Jurkat, Clone E6-1 (cell line): ENCODE data around the gene BCAR1.
"Not testable (repeated sequence)": the region's sequence is repeated elsewhere in the genome, so short reads cannot be mapped to it uniquely, and the experiment has no call there.

Experiments
- DNase-seq: peaks from one replicate; pipeline ENCODE4 v3.0.0-alpha.2; 2011; ENCODE audit warnings: low read depth, low spot score
- H3K4me3 ChIP-seq: 2 replicates; pipeline ENCODE4 v1.5.1; 2011; ENCODE audit warnings: mild to moderate bottlenecking, low read length, control low read depth, moderate library complexity

BCAR1 gene

GRCh38 chr16:75273054-75273925 lies 21.9 kb upstream of the BCAR1 start:
- DNase-seq: no peak
- H3K4me3 ChIP-seq: no peak overlapping the region

- H3K4me3 ChIP-seq, DNase-seq: not testable (repeated sequence)
Observed at GRCh38 chr16:75272629-75273028, 21.2 kb upstream of the BCAR1 start.

GRCh38 chr16:75272097-75272551 lies 20.7 kb upstream of the BCAR1 start:
- H3K4me3 ChIP-seq: no peak overlapping the region
- no peak for DNase-seq

GRCh38 chr16:75271441-75272096 lies 20.1 kb upstream of the BCAR1 start:
- no peak for DNase-seq
- H3K4me3 ChIP-seq: no peak overlapping the region

- not testable (repeated sequence) for DNase-seq
Observed at GRCh38 chr16:75269358-75269757, 17.9 kb upstream of the BCAR1 start.

GRCh38 chr16:75267631-75268264 lies 16.3 kb upstream of the BCAR1 start:
- DNase-seq: no peak
- no peak overlapping the region for H3K4me3 ChIP-seq

More at GRCh38 chr16:75269358-75269757, 17.9 kb upstream of the BCAR1 start:
- not testable (repeated sequence) for H3K4me3 ChIP-seq

- DNase-seq: no peak
- no peak overlapping the region for H3K4me3 ChIP-seq
Observed at GRCh38 chr16:75266738-75267630, 15.6 kb upstream of the BCAR1 start.

GRCh38 chr16:75265911-75266701 lies 14.7 kb upstream of the BCAR1 start:
- no peak overlapping the region for H3K4me3 ChIP-seq
- DNase-seq: no peak

GRCh38 chr16:75264999-75265910 lies 13.8 kb upstream of the BCAR1 start:
- DNase-seq: no peak
- H3K4me3 ChIP-seq: no peak overlapping the region

- H3K4me3 ChIP-seq: no peak overlapping the region
- no peak for DNase-seq
Observed at GRCh38 chr16:75264457-75264998, 13.1 kb upstream of the BCAR1 start.

GRCh38 chr16:75263963-75264445 lies 12.6 kb upstream of the BCAR1 start:
- H3K4me3 ChIP-seq: no peak overlapping the region
- DNase-seq: no peak

- H3K4me3 ChIP-seq: no peak overlapping the region
- no peak for DNase-seq
Observed at GRCh38 chr16:75263291-75263962, 12.0 kb upstream of the BCAR1 start.

GRCh38 chr16:75262800-75263127 lies 11.3 kb upstream of the BCAR1 start:
- no peak for DNase-seq
- no peak overlapping the region for H3K4me3 ChIP-seq

- no peak overlapping the region for H3K4me3 ChIP-seq
- DNase-seq: no peak
Observed at GRCh38 chr16:75262104-75262799, 10.8 kb upstream of the BCAR1 start.

- DNase-seq: no peak
Observed at GRCh38 chr16:75261590-75262078, 10.2 kb upstream of the BCAR1 start.

More at GRCh38 chr16:75261590-75262078, 10.2 kb upstream of the BCAR1 start:
- no peak overlapping the region for H3K4me3 ChIP-seq
